ENCODE results near the gene CLUH.

GRCh38 chr17:2708585-2709182, 2.9 kb downstream of the CLUH start:
- TF ChIP-seq CTCF (IDR thresholded peaks at IDR 0.05), result no peak
- no peak for TF ChIP-seq EP300 (IDR thresholded peaks at IDR 0.05)
